Activated CD4-positive, alpha-beta T cell treated with anti-CD3 and anti-CD28 coated beads for 36 hours (primary cell): Measurements from ENCODE around the gene USP13. TPM values are rescaled to one million over a fixed set of nuclear protein-coding genes. Genes with fewer than 3 reads are reported as not detected.

ENCODE experiments used
- ATAC-seq: fragments of 200-7000 bp; cut with Tn5 transposase; one replicate; pipeline ENCODE4 v1.10.0; 2021; ENCODE audit warnings: mild to moderate bottlenecking, moderate library complexity
- CTCF ChIA-PET: fragments of 350-600 bp; sonication (Branson Sonifier 250); formaldehyde crosslinking; loops from one replicate; lab custom pipeline; 2021; ENCODE audit warnings: antibody characterized with exemption; lab: Charles Lee
- POLR2A ChIA-PET: fragments of 350-600 bp; sonication (Branson Sonifier 250); formaldehyde crosslinking; loops from one replicate; lab custom pipeline; 2021; ENCODE audit warnings: antibody characterized with exemption, inconsistent platforms; lab: Charles Lee
- DNase-seq: peaks from one replicate; pipeline ENCODE4 v3.0.0-alpha.2; 2020
- H3K27ac Mint-ChIP-seq: one replicate; pipeline ENCODE4 v1.8.0; 2021; ENCODE audit warnings: mixed read lengths
- H3K27me3 Mint-ChIP-seq: one replicate; pipeline ENCODE4 v1.8.0; 2021; ENCODE audit warnings: mixed read lengths
- H3K36me3 Mint-ChIP-seq: one replicate; pipeline ENCODE4 v1.8.0; 2021; ENCODE audit warnings: low read depth, mixed read lengths
- H3K4me1 Mint-ChIP-seq: one replicate; pipeline ENCODE4 v1.8.0; 2021; ENCODE audit warnings: mixed read lengths
- H3K4me3 Mint-ChIP-seq: one replicate; pipeline ENCODE4 v1.8.0; 2021; ENCODE audit warnings: mild to moderate bottlenecking, moderate library complexity, mixed read lengths
- H3K9me3 Mint-ChIP-seq: one replicate; pipeline ENCODE4 v1.8.0; 2021; ENCODE audit warnings: low read depth, mixed read lengths
- intact Hi-C, 2 experiments: fragments of 100-400 bp; cut with DNase I in 1 of 2; cut with micrococcal nuclease in 1 of 2; formaldehyde crosslinking; loops; one replicate each; pipeline versions ENCODE4 v1.14.2 to v1.15.1; 2022 to 2024; cut with DNase I, micrococcal nuclease
- total RNA-seq, 2 experiments: library from RNA; stranded (reverse); gene quantifications; one replicate each; pipeline ENCODE4 v1.2.3, GENCODE V29; 2021

USP13 gene
- total RNA-seq, 2 experiments from 2014 or later, result 11.2 to 11.6 TPM

DNA sequence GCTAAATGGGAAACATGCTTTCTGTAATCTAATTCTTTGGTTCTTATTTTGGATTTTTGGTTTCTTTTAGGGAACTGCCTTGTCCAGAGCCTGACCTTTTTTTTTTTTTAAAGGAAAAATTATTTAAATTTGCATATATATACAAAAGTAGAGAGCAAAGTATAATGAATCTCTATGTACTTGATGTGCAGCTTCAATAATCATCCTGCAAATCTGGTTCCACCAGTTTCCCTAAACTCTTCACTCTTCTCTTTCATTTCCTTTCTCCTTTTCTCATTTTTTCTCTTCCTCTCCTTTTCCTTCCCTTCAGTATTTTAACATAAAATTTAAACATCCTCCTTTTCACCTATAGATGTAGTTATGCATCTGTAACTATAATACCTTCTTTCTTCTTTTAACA is 82.5 kb downstream of the USP13 start:
- H3K27ac Mint-ChIP-seq, result no peak overlapping the region
- peaks cover 8% of the 10 kb centered on the region for H3K4me1 Mint-ChIP-seq
- ChIA-PET CTCF (no interaction called here), POLR2A (no interaction called here)
- H3K4me3 Mint-ChIP-seq, result no peak overlapping the region
- ATAC-seq (no peak), DNase-seq (no peak)
- H3K9me3 Mint-ChIP-seq, result no peaks in the 10 kb centered on the region
- peaks cover 14% of the 10 kb centered on the region for H3K36me3 Mint-ChIP-seq
- H3K27me3 Mint-ChIP-seq, result no peaks in the 10 kb centered on the region
- intact Hi-C loops, result no loop called here

DNA sequence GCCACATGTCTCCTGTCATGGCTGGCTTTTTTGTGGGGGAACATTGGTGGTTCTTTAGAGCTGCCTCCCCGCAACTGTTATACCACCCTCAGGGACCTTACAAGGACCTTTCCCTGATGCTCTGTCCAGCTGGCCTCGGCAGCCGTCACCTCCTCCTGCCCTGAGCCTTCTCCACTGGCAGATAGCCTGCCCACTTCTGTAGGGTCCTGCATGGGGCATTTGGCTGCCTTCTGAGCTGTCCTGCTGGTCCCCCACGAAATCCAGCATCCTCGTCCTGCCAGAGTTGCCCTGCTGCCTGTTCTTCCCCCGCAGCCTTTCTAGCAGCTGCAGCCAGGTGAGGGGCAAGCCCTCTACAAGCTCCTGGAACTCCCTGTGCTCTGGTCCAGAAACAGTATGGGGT is 86.2 kb downstream of the USP13 start:
- H3K27ac Mint-ChIP-seq, result no peak overlapping the region
- ChIA-PET CTCF (no interaction called here), POLR2A (no interaction called here)
- no peak for DNase-seq
- H3K36me3 Mint-ChIP-seq, result peaks cover 22% of the 10 kb centered on the region
- no peak for ATAC-seq
- intact Hi-C loops, result no loop called here
- H3K9me3 Mint-ChIP-seq, result no peaks in the 10 kb centered on the region
- H3K4me3 Mint-ChIP-seq, result no peak overlapping the region
- no peaks in the 10 kb centered on the region for H3K27me3 Mint-ChIP-seq
- H3K4me1 Mint-ChIP-seq, result peaks cover 8% of the 10 kb centered on the region

DNA sequence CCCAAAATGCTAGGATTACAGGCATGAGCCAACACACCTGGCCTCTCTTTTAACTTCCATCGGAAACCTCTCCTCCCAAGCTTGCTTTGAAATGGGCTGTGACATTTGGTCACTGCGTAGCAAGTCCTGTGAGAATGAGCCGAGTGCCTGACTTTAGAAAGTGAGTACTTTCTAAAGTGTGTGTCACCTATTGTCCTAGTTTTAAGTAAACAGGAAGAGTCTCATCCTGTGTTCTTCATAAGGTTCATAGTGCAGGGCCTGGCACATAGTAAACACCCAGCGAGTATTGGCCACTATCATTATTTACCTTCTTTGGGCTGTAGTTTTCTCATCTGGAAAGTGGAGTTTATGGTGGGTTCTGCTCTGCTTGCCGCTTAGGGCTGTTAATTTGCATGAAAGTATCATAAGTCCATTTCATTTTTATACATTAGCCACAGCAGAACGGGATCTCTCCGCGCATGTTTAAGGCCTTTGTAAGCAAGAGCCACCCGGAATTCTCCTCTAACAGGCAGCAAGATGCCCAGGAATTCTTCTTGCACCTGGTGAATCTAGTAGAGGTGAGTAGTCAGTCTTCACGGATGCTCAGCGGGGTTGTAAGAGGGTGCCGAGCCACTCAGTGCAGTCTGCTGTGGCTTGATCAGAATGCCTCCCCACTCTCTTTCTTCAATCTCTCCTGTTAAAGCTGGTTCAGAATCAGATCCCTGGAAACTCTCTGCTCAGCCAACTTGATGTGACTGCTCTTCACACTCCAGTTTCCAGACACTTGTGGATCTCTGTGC is 87.2 kb downstream of the USP13 start:
- DNase-seq (no peak), ATAC-seq (no peak)
- H3K4me1 Mint-ChIP-seq, result peaks cover under 1% of the 10 kb centered on the region
- H3K27ac Mint-ChIP-seq, result no peak overlapping the region
- ChIA-PET POLR2A (no interaction called here), CTCF (interaction anchor here (0.7 kb wide), 1 partner anchor 942 kb away, joined by 3 read pairs; no protein-coding TSS in a partner anchor)
- H3K27me3 Mint-ChIP-seq, result no peaks in the 10 kb centered on the region
- intact Hi-C loops, result no loop called here
- no peaks in the 10 kb centered on the region for H3K9me3 Mint-ChIP-seq
- H3K36me3 Mint-ChIP-seq, result peaks cover 22% of the 10 kb centered on the region
- no peak overlapping the region for H3K4me3 Mint-ChIP-seq

DNA sequence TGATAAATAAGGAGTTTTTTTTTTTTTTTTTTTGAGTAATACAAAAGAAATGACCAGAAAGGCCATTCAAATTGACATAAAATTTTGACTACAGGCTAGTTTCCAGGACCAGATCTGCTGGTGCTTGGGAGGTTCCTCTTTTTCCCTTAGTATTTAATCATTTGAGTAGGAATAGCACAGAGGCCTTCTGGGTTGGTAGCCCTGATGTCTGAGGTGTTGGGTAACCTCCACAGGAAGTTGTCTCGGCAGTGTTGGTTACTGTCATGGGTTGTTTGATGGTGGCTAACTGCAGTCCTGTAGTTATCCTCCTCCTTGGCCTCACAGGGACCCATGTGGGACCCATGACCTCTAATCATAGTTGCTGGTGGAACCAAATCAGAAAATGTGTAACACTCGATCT is 91.1 kb downstream of the USP13 start:
- peaks cover 17% of the 10 kb centered on the region for H3K36me3 Mint-ChIP-seq
- ChIA-PET CTCF (no interaction called here), POLR2A (no interaction called here)
- no peak overlapping the region for H3K4me3 Mint-ChIP-seq
- no peaks in the 10 kb centered on the region for H3K4me1 Mint-ChIP-seq
- H3K27me3 Mint-ChIP-seq, result no peaks in the 10 kb centered on the region
- H3K27ac Mint-ChIP-seq, result no peak overlapping the region
- H3K9me3 Mint-ChIP-seq, result no peaks in the 10 kb centered on the region
- ATAC-seq (no peak), DNase-seq (no peak)
- intact Hi-C loops, result no loop called here

DNA sequence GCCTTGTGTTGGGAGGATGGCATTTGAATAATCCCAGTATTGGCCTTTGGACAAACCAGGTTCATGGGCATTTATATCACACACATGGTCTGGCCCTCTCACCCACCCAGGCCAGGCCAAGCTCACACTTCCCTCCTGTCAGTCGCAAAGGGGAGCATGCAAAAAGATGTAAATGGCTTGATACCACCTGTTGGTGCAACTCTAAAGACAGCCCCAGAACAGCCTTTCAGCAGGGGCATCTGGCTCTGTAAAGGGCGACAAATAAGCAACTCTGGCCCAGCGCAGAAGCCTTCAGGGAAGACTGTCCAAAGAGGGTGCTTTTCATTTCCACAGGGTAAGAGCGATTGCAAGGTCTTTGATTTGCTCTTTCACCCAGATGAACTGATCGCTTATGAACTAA is 91.8 kb downstream of the USP13 start:
- no peaks in the 10 kb centered on the region for H3K27me3 Mint-ChIP-seq
- no peaks in the 10 kb centered on the region for H3K4me1 Mint-ChIP-seq
- ChIA-PET POLR2A (no interaction called here), CTCF (no interaction called here)
- intact Hi-C loops, result no loop called here
- H3K9me3 Mint-ChIP-seq, result no peaks in the 10 kb centered on the region
- peaks cover 17% of the 10 kb centered on the region for H3K36me3 Mint-ChIP-seq
- H3K27ac Mint-ChIP-seq, result no peak overlapping the region
- ATAC-seq (no peak), DNase-seq (no peak)
- H3K4me3 Mint-ChIP-seq, result no peak overlapping the region

DNA sequence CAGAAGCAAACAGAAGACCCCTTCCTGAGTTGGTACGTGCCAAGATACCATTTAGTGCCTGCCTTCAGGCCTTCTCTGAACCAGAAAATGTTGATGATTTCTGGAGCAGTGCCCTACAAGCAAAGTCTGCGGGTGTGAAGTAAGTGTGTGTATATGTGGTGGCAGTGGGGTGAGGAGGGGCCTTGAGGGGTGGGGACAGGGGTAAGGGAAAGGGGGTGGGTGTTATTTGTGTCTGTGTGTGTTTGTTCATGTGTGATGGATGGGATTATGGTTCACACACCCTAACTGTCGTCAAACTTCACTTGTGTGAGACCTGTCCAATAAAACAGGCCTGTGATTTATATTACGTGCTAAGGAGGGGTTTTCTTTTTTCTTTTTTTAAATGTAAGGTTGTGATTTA is 92.2 kb downstream of the USP13 start:
- Mint-ChIP-seq H3K4me3 (no peak overlapping the region), H3K27me3 (no peaks in the 10 kb centered on the region), H3K9me3 (no peaks in the 10 kb centered on the region), H3K36me3 (peaks cover 17% of the 10 kb centered on the region), H3K27ac (no peak overlapping the region), H3K4me1 (no peaks in the 10 kb centered on the region)
- intact Hi-C loops, result no loop called here
- CTCF ChIA-PET, result no interaction called here
- POLR2A ChIA-PET, result no interaction called here
- no peak for DNase-seq
- ATAC-seq, result no peak

DNA sequence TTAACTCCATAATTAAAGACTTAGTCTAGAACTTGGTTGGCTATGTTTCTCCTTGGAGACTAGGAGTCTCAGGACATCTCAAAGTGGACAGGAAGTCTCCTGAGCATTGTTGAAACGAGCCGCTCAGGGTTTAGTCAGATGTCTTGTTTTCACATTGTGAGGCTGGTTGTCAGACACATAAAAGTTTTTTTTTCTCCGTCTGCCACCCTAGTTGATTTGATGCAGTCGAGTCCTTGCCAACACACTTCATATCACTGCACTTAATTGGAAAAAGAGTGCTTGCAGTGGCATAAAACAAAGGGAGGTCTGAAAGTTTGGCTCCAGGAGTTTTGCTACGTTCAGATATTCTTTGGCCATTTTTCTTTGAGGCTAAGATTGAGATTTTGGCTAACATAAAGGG is 92.9 kb downstream of the USP13 start:
- intact Hi-C loops, result no loop called here
- H3K27me3 Mint-ChIP-seq, result no peaks in the 10 kb centered on the region
- no peaks in the 10 kb centered on the region for H3K4me1 Mint-ChIP-seq
- H3K27ac Mint-ChIP-seq, result no peak overlapping the region
- ATAC-seq (no peak), DNase-seq (no peak)
- H3K9me3 Mint-ChIP-seq, result no peaks in the 10 kb centered on the region
- H3K36me3 Mint-ChIP-seq, result peaks cover 17% of the 10 kb centered on the region
- POLR2A ChIA-PET, result no interaction called here
- CTCF ChIA-PET, result no interaction called here
- no peak overlapping the region for H3K4me3 Mint-ChIP-seq

DNA sequence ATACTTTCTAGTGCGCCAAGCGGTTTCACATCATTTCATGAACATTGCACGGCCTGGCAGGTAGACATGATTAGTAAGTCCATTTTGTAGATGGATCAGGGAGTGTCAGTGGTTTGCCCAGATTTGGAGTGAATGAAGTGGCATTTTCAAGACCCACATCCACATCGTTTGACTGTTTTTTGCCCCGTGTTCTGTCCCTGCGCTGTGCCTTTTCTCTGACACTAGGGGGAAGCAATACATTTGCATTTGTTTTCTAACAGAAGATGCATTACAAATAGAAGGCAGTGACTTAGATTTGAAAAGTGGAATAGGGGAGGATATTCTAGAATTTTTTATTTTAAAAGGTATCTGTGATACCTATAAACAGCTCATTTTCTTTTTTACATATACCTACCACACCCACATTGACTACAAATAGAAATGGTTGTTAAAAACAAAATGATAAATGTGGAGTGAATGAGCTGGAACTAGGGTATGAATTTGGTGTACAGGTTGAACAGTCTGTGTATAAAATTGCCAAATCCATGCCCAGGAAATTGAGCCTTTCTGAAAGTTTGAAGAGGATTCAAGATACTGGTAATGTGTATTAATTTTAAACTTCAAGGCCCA is 98.0 kb downstream of the USP13 start:
- H3K4me3 Mint-ChIP-seq, result no peak overlapping the region
- ChIA-PET CTCF (interaction anchor here (0.6 to 1.1 kb wide), 2 partner anchors 18 to 483 kb away, joined by 3 read pairs; no protein-coding TSS in a partner anchor), POLR2A (no interaction called here)
- ATAC-seq (no peak), DNase-seq (peak; percentile 12)
- intact Hi-C loops, result loop anchor here in 1 of 2 experiments (10.0 kb wide), 1 partner anchor 844 kb away; no protein-coding TSS in a partner anchor
- H3K36me3 Mint-ChIP-seq, result peaks cover 17% of the 10 kb centered on the region
- no peaks in the 10 kb centered on the region for H3K4me1 Mint-ChIP-seq
- no peaks in the 10 kb centered on the region for H3K9me3 Mint-ChIP-seq
- no peak overlapping the region for H3K27ac Mint-ChIP-seq
- no peaks in the 10 kb centered on the region for H3K27me3 Mint-ChIP-seq

DNA sequence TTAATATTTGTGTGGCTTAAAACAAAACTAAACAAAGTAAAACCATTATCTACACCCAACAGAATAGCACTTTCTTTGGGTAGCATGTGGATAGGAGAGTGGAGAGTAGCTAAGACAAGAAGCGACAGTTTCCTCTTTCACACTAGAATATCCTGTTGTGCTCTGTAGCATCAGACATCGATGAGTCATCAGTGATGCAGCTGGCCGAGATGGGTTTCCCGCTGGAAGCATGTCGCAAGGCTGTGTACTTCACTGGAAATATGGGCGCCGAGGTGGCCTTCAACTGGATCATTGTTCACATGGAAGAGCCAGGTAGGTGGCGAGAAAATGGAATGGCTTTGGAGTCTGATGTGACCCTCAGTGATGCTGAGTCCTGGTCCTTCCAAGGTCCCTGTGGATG is 108.1 kb downstream of the USP13 start:
- H3K4me3 Mint-ChIP-seq, result no peak overlapping the region
- H3K36me3 Mint-ChIP-seq, result peaks cover 37% of the 10 kb centered on the region
- no peaks in the 10 kb centered on the region for H3K9me3 Mint-ChIP-seq
- H3K4me1 Mint-ChIP-seq, result no peaks in the 10 kb centered on the region
- H3K27me3 Mint-ChIP-seq, result no peaks in the 10 kb centered on the region
- no peak for ATAC-seq
- ChIA-PET POLR2A (no interaction called here), CTCF (no interaction called here)
- no peak overlapping the region for H3K27ac Mint-ChIP-seq
- DNase-seq, result no peak
- intact Hi-C loops, result no loop called here

DNA sequence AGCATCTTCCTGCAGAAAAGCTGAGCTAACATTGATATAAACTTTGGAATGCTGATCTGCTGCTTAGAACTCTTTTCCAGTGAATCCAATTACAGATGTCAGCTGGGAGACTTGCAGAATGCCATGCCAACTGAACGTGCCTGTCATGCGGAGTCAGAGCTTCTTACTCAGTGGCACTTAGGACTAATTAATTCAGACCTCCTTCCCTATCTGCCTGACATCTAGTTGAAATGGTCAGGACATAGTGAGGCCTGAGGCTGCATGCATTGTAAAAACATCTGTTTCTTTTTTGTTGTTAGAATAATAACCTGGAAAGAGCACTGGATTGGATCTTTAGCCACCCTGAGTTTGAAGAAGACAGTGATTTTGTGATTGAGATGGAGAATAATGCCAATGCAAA is 112.6 kb downstream of the USP13 start:
- no peak overlapping the region for H3K27ac Mint-ChIP-seq
- no peak overlapping the region for H3K4me3 Mint-ChIP-seq
- peaks cover 37% of the 10 kb centered on the region for H3K36me3 Mint-ChIP-seq
- no peaks in the 10 kb centered on the region for H3K27me3 Mint-ChIP-seq
- intact Hi-C loops, result no loop called here
- POLR2A ChIA-PET, result no interaction called here
- ATAC-seq (no peak), DNase-seq (no peak)
- CTCF ChIA-PET, result no interaction called here
- H3K9me3 Mint-ChIP-seq, result no peaks in the 10 kb centered on the region
- no peaks in the 10 kb centered on the region for H3K4me1 Mint-ChIP-seq

DNA sequence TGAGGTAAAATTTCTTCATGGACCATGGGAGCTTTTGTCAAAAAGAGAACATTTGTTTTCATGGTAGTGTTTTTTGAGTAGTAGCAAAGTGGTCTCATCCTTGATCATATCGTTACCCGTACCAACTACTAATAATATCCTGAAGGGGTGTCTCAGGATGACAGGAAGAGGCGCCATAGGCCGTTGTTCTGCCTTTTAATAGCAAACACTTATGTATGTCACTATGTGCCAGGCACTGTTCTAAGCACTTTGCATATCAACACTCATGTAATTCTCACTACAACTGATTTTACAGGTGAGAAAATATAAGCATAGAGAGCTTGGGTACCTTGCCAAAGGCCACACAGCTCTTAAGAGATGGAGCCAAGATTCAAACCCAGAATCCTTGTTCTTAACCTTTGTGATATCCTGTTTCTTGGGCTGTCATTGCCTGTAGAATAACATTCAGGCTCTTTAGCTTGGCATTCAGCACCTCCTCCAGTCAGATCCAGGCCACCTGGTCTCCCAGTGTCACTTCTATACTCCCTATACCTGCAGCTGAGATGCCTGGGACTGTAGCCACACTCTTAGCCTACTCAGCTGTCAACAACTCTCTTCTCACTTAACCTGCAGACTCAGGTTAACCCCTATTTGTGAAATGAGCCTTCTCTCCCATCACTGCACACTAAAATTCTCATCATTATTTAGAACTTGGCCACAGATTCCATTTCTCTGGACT is 113.7 kb downstream of the USP13 start:
- H3K9me3 Mint-ChIP-seq, result no peaks in the 10 kb centered on the region
- no peaks in the 10 kb centered on the region for H3K27me3 Mint-ChIP-seq
- H3K36me3 Mint-ChIP-seq, result peaks cover 37% of the 10 kb centered on the region
- no peak overlapping the region for H3K27ac Mint-ChIP-seq
- DNase-seq (no peak), ATAC-seq (no peak)
- ChIA-PET CTCF (interaction anchor here (0.6 kb wide), 1 partner anchor 340 kb away, joined by 3 read pairs; no protein-coding TSS in a partner anchor), POLR2A (interaction anchor here (0.6 kb wide), 1 partner anchor 1147 kb away, joined by 3 read pairs; no protein-coding TSS in a partner anchor)
- no peaks in the 10 kb centered on the region for H3K4me1 Mint-ChIP-seq
- intact Hi-C loops, result no loop called here
- no peak overlapping the region for H3K4me3 Mint-ChIP-seq
